GM12801 (cell line): ENCODE measurements around the gene HACL1.

Experiments used
- TF ChIP-seq, protein P1 (sequence below): IDR thresholded peaks from one replicate; pipeline ENCODE4 v1.5.1; 2011; ENCODE audit warnings: control low read depth; ENCODE audit not compliant: insufficient read length; ENCODE audit errors: extremely low read depth

Gene HACL1

DNA sequence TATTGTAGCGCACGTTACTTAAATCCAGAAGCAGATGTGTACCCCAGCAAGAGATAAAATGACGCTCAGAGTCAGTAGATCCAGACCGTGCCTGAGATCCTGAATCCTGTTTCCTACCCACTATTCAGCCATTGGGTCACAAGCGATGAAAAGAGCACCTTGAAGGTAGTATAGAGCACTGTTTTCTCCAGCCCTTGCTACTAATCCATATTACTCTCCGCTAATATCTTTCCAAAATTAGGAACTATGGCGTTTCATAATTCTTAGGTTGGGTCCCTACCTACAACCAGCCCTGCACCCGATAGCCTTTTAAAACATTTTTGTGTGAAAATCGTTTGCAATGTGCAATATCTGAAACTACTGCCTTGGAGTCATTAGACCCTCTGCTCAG is 772 bp upstream of the HACL1 start:
- TF ChIP-seq, protein P1, sequence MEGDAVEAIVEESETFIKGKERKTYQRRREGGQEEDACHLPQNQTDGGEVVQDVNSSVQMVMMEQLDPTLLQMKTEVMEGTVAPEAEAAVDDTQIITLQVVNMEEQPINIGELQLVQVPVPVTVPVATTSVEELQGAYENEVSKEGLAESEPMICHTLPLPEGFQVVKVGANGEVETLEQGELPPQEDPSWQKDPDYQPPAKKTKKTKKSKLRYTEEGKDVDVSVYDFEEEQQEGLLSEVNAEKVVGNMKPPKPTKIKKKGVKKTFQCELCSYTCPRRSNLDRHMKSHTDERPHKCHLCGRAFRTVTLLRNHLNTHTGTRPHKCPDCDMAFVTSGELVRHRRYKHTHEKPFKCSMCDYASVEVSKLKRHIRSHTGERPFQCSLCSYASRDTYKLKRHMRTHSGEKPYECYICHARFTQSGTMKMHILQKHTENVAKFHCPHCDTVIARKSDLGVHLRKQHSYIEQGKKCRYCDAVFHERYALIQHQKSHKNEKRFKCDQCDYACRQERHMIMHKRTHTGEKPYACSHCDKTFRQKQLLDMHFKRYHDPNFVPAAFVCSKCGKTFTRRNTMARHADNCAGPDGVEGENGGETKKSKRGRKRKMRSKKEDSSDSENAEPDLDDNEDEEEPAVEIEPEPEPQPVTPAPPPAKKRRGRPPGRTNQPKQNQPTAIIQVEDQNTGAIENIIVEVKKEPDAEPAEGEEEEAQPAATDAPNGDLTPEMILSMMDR, result no peak

DNA sequence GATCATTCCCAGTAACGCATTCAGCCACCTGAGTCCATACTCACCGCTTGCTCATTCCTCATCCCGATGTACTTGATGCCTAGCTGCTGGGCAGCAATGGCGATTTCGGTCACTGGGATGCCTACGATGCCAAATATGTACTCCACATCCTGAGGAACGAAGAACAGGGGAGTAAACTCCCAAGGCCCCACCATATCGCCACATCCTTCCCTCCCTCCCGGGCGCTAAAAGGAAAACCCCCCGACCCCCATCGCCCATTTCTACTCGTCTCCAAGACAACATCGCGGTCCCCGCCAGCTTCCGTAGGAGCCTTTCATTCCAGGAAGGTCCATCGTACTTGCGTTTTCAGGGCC is 347 bp downstream of the HACL1 start:
- TF ChIP-seq, protein P1, result no peak

DNA sequence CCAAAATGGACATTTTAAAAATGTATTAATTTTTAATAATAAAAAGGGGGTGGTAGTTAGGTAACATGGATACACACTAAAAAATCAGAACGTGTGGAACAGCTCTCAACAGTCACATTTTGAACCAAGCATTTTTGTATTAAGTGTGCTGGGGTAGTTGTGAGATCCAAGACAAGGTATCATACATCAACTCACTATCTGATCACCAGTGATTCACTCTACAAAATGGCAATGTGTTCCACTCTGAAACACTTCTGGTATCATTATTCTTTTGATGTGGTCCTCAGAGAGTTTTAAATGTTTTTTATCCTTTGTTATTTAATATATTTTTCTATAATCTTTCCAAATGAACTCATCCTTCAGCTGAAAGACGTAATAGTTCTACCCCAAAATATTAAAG is 5.4 kb downstream of the HACL1 start:
- TF ChIP-seq, protein P1, result no peak

DNA sequence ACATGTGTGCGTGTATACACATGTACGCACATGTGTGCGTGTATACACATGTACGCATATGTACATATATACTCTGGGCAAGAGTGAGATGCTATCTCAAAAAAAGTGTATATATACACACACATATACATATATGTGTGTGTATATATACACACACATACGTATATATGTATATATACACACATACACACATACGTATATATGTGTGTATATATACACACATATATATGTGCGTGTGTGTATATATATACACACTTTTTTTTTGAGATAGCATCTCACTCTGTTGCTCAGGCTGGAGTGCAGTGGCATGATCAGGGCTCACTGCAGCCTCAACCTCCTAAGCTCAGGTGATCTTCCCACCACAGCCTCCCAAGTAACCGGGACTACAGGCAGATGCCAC is 8.4 kb downstream of the HACL1 start:
- TF ChIP-seq, protein P1, result no peak

DNA sequence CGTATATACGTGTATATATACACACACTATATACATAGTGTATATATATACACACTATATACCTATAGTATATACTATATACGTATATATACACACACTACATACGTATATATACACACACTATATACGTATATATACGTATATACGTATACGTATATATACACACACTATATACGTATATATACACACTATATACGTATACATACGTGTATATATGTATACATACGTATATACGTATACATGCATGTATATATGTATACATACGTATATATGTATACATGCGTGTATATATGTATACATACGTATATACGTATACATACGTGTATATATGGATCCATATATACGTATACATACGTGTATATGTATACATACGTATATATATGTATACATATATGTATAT is 9.4 kb downstream of the HACL1 start:
- TF ChIP-seq, protein P1, result no peak

DNA sequence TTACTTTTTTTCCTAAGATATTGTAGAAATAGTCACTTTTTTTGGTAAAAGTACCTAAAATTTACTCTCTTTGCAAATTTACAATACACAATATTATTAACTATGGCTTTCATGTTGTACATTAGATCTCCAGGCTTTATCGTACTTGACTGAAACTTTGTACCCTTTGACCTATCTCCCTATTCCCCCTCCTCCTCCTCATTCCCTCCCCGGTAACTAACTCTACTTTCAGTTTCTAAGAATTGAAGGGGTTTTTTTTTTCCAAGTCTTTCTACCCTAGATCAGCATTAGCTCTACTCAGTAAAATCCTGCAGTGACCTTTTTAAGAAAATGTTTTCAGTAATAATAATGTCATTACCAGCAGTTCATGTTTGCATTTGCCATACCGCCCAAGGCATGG is 10.1 kb downstream of the HACL1 start:
- TF ChIP-seq, protein P1, result no peak

DNA sequence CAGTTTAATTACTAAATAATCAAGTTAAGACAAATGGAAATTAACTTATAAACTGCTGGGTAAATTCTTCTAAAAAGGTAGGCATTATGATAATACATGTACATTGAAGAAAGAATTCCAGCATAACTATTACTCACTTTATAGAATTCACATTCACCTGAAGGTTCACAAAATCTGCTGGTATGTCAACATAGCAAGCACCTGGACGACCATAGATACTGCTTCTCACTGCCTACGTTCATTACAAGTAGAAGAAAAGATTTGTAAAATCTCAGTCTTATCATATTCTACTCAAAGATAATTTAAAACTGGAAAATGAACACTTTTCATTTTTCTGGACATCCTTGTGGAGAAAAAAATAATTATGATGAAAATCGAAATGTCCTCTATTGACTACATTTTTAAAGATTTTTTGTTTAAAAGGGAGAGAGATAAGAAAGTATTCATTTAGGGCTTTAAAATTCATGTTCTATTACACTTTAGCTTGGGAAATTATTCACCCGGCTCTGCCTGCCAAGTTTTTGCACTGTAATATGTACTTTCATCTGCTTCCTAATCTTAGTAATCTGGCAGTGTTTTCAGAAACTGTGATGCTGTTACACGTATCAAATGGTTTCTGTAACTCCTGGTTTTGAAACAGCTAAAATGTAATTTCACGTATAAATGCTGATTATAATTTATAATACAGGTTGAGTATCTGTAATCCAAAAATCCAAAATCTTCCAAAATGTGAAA is 16.1 kb downstream of the HACL1 start:
- TF ChIP-seq, protein P1, result no peak
